Activated CD8-positive, alpha-beta T cell treated with anti-CD3 and anti-CD28 coated beads for 36 hours (primary cell): Measurements from ENCODE around the gene SURF1. TPM values are rescaled to one million over a fixed set of nuclear protein-coding genes. Genes with fewer than 3 reads are reported as not detected.

Experiments
- ATAC-seq: fragments of 200-7000 bp; cut with Tn5 transposase; one replicate; pipeline ENCODE4 v1.10.0; 2021; ENCODE audit warnings: mild to moderate bottlenecking, moderate library complexity
- CTCF ChIA-PET: fragments of 350-600 bp; sonication (Branson Sonifier 250); formaldehyde crosslinking; loops from one replicate; lab custom pipeline; 2021; ENCODE audit warnings: antibody characterized with exemption; lab: Charles Lee
- POLR2A ChIA-PET: fragments of 350-600 bp; sonication (Branson Sonifier 250); formaldehyde crosslinking; loops from one replicate; lab custom pipeline; 2021; ENCODE audit warnings: antibody characterized with exemption; lab: Charles Lee
- DNase-seq: peaks from one replicate; pipeline ENCODE4 v3.0.0-alpha.2; 2020
- H3K27ac Mint-ChIP-seq: one replicate; pipeline ENCODE4 v1.8.0; 2021; ENCODE audit warnings: mild to moderate bottlenecking, mixed read lengths
- H3K27me3 Mint-ChIP-seq: one replicate; pipeline ENCODE4 v1.8.0; 2021; ENCODE audit warnings: mixed read lengths
- H3K36me3 Mint-ChIP-seq: one replicate; pipeline ENCODE4 v1.8.0; 2021; ENCODE audit warnings: low read depth, mixed read lengths
- H3K4me1 Mint-ChIP-seq: one replicate; pipeline ENCODE4 v1.8.0; 2021; ENCODE audit warnings: low read depth, mixed read lengths
- H3K4me3 Mint-ChIP-seq: one replicate; pipeline ENCODE4 v1.8.0; 2021; ENCODE audit warnings: mild to moderate bottlenecking, moderate library complexity, mixed read lengths
- H3K9me3 Mint-ChIP-seq: one replicate; pipeline ENCODE4 v1.8.0; 2021; ENCODE audit warnings: mixed read lengths
- intact Hi-C: fragments of 100-400 bp; cut with micrococcal nuclease; formaldehyde crosslinking; loops from one replicate; pipeline ENCODE4 v1.10.0; 2022
- total RNA-seq, 2 experiments: library from RNA; stranded (reverse); gene quantifications; one replicate each; pipeline ENCODE4 v1.2.3, GENCODE V29; 2021
- TF ChIP-seq, protein P1 (sequence below): fragments of 200-600 bp; IDR thresholded peaks from one replicate; pipeline ENCODE4 v1.8.0; 2022; ENCODE audit warnings: antibody characterized with exemption, mild to moderate bottlenecking

The SURF1 gene
- total RNA-seq, 2 experiments from 2014 or later, result 22.1 to 25.3 TPM

DNA sequence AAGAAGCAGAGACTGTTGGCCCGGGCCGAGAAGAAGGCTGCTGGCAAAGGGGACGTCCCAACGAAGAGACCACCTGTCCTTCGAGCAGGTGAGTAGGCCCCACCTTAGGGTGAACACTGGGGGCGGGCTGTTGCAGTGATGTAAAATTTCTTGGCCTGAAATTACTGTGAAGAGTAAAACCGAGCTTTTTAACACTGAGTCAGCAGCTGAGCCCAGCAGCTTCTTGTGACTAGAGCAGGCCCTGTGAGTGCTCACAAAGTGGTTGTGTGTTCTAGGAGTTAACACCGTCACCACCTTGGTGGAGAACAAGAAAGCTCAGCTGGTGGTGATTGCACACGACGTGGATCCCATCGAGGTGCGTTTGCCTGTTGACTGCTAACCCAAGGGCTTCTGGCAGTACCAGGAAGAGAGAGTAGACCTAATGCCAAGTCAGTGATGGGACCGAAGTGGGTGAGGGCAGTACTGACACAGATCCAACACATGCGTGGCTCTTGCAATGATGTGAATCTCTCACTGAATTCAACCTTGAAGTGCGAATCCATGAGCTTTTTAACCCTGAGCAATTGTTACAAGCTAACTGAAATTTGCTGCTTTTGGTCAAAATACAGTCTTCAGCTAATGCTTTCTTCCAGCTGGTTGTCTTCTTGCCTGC, 6.2 kb downstream of the SURF1 start:
- CTCF ChIA-PET, result interaction anchor here (1.3 to 2.5 kb wide), 5 partner anchors 8 to 24 kb away, joined by 4 to 15 read pairs (median 11); no protein-coding TSS in a partner anchor

DNA sequence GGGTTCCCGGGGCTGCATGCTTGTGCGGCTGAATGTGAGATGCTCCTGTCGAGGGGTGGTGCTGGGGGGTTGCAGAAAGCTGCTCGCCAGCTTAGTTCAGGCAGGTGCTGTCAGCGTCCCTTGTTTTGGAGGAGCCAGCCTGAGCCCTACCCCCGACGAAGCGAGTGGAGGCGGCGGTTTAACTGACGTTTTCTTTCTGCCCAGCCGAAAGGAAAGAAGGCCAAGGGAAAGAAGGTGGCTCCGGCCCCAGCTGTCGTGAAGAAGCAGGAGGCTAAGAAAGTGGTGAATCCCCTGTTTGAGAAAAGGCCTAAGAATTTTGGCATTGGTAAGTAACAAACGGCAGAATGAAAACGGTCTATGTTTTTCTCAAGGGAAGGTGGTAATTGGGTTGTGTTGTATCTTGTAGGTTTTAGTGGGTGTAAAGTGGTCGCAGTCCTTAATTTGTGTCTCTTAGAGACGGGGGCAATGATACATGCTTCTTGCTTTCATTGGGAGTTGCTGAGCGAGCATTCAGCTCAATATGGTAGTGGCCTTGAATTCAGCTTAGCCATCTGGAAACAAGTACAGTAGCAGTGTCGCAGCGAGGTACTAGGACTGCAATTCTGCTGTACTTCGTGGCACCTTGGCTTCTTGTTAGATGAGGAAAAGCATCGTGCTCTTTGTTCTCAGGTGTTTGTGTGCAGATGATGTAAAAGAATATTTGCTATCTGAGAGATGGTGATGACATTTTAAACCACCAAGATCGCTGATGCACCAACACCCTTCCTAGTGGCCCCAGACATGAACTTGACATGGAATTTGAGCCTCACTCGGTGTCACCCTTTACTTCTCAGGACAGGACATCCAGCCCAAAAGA, 7.3 kb downstream of the SURF1 start:
- Mint-ChIP-seq H3K36me3 (peaks cover 68% of the 10 kb centered on the region), H3K4me1 (peaks cover 44% of the 10 kb centered on the region), H3K4me3 (peak overlapping the region; percentile 98), H3K9me3 (no peaks in the 10 kb centered on the region), H3K27ac (peak overlapping the region; percentile 99), H3K27me3 (no peaks in the 10 kb centered on the region)
- POLR2A ChIA-PET, result interaction anchor here (0.6 to 28.8 kb wide), 14 partner anchors 0 to 201 kb away, joined by 3 to 872 read pairs (median 6); partner anchors contain the start of genes CACFD1, MED22, RPL7A and STKLD1
- CTCF ChIA-PET, result interaction anchor here (1.0 to 2.5 kb wide), 5 partner anchors 8 to 28 kb away, joined by 3 to 11 read pairs (median 5); partner anchors contain the start of genes SURF1 and SURF2
- TF ChIP-seq, protein P1, sequence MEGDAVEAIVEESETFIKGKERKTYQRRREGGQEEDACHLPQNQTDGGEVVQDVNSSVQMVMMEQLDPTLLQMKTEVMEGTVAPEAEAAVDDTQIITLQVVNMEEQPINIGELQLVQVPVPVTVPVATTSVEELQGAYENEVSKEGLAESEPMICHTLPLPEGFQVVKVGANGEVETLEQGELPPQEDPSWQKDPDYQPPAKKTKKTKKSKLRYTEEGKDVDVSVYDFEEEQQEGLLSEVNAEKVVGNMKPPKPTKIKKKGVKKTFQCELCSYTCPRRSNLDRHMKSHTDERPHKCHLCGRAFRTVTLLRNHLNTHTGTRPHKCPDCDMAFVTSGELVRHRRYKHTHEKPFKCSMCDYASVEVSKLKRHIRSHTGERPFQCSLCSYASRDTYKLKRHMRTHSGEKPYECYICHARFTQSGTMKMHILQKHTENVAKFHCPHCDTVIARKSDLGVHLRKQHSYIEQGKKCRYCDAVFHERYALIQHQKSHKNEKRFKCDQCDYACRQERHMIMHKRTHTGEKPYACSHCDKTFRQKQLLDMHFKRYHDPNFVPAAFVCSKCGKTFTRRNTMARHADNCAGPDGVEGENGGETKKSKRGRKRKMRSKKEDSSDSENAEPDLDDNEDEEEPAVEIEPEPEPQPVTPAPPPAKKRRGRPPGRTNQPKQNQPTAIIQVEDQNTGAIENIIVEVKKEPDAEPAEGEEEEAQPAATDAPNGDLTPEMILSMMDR, result no peak
- ATAC-seq (no peak), DNase-seq (no peak)
- intact Hi-C loops, result no loop called here

More for the DNA sequence above, 6.2 kb downstream of the SURF1 start:
- TF ChIP-seq, protein P1, result no peak
- Mint-ChIP-seq H3K4me1 (peaks cover 51% of the 10 kb centered on the region), H3K9me3 (no peaks in the 10 kb centered on the region), H3K4me3 (peak overlapping the region; percentile 98), H3K36me3 (peaks cover 67% of the 10 kb centered on the region), H3K27ac (peak overlapping the region; percentile 99), H3K27me3 (no peaks in the 10 kb centered on the region)
- ATAC-seq (no peak), DNase-seq (peak; percentile 39)
- intact Hi-C loops, result no loop called here
- POLR2A ChIA-PET, result interaction anchor here (0.6 to 28.8 kb wide), 8 partner anchors 1 to 216 kb away, joined by 3 to 872 read pairs (median 4); partner anchors contain the start of genes MED22, RPL7A, SURF1 and SURF2

DNA sequence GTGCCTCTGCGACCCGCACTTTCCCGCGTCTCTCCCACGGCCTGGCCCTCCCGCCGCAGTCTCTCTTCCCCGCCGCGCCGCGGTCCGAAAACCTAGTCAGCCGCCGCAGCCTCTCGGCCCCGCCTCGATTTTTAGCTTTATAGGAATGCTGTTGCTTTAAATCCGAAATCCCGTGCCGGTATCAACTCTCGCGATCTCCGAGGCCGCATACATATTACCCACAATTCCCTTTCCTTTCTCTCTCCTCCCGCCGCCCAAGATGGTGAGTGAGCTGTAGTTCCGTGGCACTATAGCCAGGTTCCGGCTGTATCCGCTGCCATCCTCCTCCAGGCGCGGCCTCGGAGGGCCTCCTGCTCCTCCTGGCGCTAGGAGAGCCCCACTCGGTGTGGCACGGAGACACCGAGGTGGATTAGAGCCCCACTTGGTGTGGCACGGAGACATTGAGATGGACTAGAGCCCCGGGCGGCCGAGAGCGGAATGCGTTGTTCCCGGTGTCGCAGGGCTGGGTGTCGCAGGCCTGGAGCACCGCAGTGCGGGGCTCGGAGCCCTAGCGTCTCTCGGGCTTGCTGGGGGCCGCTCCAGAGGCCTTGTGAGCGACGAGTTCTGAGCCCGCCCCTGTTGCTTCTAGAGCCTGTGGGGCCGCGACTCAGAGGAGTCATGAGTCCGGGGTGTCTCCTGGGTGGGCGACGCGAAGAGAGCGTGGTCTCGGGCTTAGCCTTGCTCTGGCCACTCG, 8.1 kb downstream of the SURF1 start, which contains the start of the genes MED22 and RPL7A:
Gene MED22, minus strand, starts transcription at position 147 of the 733 bp plus-strand sequence. CDS start 1,469 bp downstream, outside the sequence.
Gene RPL7A, plus strand, starts transcription at position 234 of the 733 bp plus-strand sequence. Its CDS starts 26 bp downstream, at position 260.
- H3K36me3 Mint-ChIP-seq, result peaks cover 70% of the 10 kb centered on the region
- TF ChIP-seq, protein P1, result no peak
- intact Hi-C loops, result no loop called here
- CTCF ChIA-PET, result interaction anchor here (1.0 to 2.5 kb wide), 6 partner anchors 8 to 26 kb away, joined by 3 to 11 read pairs (median 4); partner anchors contain the start of genes SURF1 and SURF2
- H3K9me3 Mint-ChIP-seq, result no peaks in the 10 kb centered on the region
- DNase-seq (peak; percentile 98), ATAC-seq (peak; percentile 78)
- H3K27me3 Mint-ChIP-seq, result no peaks in the 10 kb centered on the region
- H3K4me1 Mint-ChIP-seq, result peaks cover 41% of the 10 kb centered on the region
- H3K4me3 Mint-ChIP-seq, result peak within 1 kb of the TSS; percentile 98
- POLR2A ChIA-PET, result interaction anchor here (0.6 to 28.8 kb wide), 13 partner anchors 1 to 135 kb away, joined by 3 to 872 read pairs (median 4); partner anchors contain the start of genes MED22, RPL7A, STKLD1 and SURF1
- peak within 1 kb of the TSS; percentile 99 for H3K27ac Mint-ChIP-seq

DNA sequence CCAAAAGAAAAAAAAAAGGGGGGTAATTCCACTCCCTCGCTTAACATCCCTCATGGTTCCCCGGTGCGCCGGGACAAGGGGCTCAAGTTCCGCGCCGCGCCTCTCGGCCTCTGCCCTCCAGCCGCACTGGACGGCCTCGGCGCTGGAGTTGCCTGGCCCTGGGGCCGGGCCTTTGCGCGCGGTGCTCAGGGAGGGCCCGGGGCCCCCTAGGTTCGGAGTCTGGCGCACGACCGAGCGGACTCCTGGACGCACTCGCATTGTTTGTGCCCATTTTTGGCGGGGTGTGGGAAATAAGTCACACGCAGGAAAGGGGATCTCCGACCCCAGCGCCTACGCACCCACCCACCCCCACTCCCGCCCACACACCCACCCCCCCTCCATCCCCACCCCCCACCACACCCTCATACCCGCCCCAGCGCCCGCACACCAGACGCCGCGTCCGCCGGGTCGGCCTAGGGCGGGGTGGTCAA, 8.7 kb downstream of the SURF1 start:
- ATAC-seq (peak; percentile 40), DNase-seq (peak; percentile 52)
- Mint-ChIP-seq H3K4me1 (peaks cover 37% of the 10 kb centered on the region), H3K27ac (peak overlapping the region; percentile 99), H3K9me3 (no peaks in the 10 kb centered on the region), H3K27me3 (no peaks in the 10 kb centered on the region), H3K36me3 (peaks cover 71% of the 10 kb centered on the region), H3K4me3 (peak overlapping the region; percentile 98)
- ChIA-PET POLR2A (interaction anchor here (0.9 to 28.8 kb wide), 12 partner anchors 1 to 112 kb away, joined by 3 to 872 read pairs (median 6); partner anchors contain the start of genes MED22, RPL7A, STKLD1 and SURF1), CTCF (interaction anchor here (1.0 to 2.5 kb wide), 6 partner anchors 8 to 27 kb away, joined by 3 to 11 read pairs (median 4); partner anchors contain the start of genes SURF1 and SURF2)
- TF ChIP-seq, protein P1, result no peak
- intact Hi-C loops, result no loop called here
